ENCODE data around the gene SESN1.

The SESN1 gene

GRCh38 chr6:109024368-109024767, 70.3 kb downstream of the SESN1 start:
- no peak for DNase-seq

GRCh38 chr6:109023356-109023925, 71.2 kb downstream of the SESN1 start:
- no peak for DNase-seq

GRCh38 chr6:109021870-109022269, 72.8 kb downstream of the SESN1 start:
- DNase-seq = no peak

- DNase-seq = no peak
Measured at GRCh38 chr6:109019911-109020310, 74.7 kb downstream of the SESN1 start.

GRCh38 chr6:109015176-109015575, 79.5 kb downstream of the SESN1 start:
- DNase-seq = no peak

- no peak for DNase-seq
Measured at GRCh38 chr6:109014606-109015005, 80.0 kb downstream of the SESN1 start.

GRCh38 chr6:109013656-109014305, 80.9 kb downstream of the SESN1 start:
- no peak for DNase-seq

- no peak for DNase-seq
Measured at GRCh38 chr6:109010705-109011102, 83.9 kb downstream of the SESN1 start.

- DNase-seq = no peak
Measured at GRCh38 chr6:109009962-109010704, 84.5 kb downstream of the SESN1 start.

GRCh38 chr6:109009236-109009961, 85.2 kb downstream of the SESN1 start:
- DNase-seq = peak; percentile 61 to 91 (median 76)

- no peak for DNase-seq
Measured at GRCh38 chr6:109008537-109009235, 86.0 kb downstream of the SESN1 start.

GRCh38 chr6:109008054-109008453, 86.6 kb downstream of the SESN1 start:
- DNase-seq = no peak

GRCh38 chr6:109007521-109007920, 87.1 kb downstream of the SESN1 start:
- DNase-seq = no peak

- no peak for DNase-seq
Measured at GRCh38 chr6:109006818-109007217, 87.8 kb downstream of the SESN1 start.

- no peak for DNase-seq
Measured at GRCh38 chr6:109002882-109003281, 91.8 kb downstream of the SESN1 start.

- no peak for DNase-seq
Measured at GRCh38 chr6:109002051-109002697, 92.5 kb downstream of the SESN1 start.

- no peak for DNase-seq
Measured at GRCh38 chr6:109001291-109001894, 93.3 kb downstream of the SESN1 start.

- no peak for DNase-seq
Measured at GRCh38 chr6:109000289-109000688, 94.4 kb downstream of the SESN1 start.

GRCh38 chr6:108999428-108999827, 95.2 kb downstream of the SESN1 start:
- no peak for DNase-seq

- no peak for DNase-seq
Measured at GRCh38 chr6:108998485-108998884, 96.2 kb downstream of the SESN1 start.

GRCh38 chr6:108996208-108996607, 98.4 kb downstream of the SESN1 start:
- no peak for DNase-seq

GRCh38 chr6:108995296-108995695, 99.3 kb downstream of the SESN1 start:
- no peak for DNase-seq
